ENCODE data around the gene TSC22D4.

TSC22D4 gene

DNA sequence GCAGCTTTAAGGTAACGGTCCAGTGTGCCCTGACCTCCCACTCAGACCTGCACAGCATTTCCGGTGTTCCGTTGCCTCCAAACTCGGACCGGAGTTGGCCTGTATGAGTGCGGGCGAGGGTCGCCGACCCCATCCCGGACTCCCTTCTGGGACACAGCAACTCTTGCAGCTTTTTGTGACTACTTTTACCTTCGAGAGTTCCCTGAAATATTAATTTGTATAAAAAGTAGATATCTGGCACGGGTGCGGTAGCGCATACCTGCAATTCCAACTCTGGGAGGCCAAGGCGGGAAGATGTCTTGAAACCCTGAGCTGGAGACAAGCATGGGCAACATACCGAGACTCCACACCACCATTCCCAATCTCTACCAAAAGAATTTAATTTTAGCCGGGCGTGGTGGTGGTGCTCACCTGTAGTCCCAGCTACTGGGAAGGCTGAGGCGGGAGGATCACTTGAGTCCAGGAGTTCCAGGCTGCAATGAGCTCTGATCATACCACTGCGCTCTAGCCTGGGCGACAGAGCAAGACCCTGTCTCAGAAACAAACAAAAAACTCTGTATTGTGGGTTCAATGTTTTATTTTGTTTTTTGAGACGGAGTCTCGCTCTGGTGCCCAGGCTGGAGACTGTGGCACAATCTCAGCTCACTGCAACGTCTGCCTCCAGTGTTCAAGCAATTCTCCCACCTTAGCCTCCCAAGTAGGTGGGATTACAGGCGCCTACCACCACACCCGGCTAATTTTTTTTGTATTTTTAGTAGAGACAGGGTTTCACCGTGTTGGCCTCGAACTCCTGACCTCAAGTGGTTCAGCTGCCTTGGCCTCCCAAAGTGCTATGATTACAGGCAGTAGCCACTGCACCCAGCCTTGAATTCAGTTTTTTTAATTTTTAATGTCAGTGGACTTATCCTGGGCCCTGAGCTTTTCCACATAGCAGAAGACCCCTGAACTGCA lies 41.6 kb downstream of the TSC22D4 start:
- in situ Hi-C loops (cut with MboI; ENCODE audit: low sequenced_read_pairs), result no loop called here
- H3K4me1 ChIP-seq, result peaks cover 3% of the 10 kb centered on the region
- no peaks in the 10 kb centered on the region for H3K27me3 ChIP-seq (ENCODE audit: low read depth)
- DNase-seq (ENCODE audit: low spot score in 2 of 2), result no peak
- H3K36me3 ChIP-seq (replicated peaks), result peaks cover 33% of the 10 kb centered on the region
- no peaks in the 10 kb centered on the region for H3K9me3 ChIP-seq
- H3K4me3 ChIP-seq, result no peak overlapping the region

DNA sequence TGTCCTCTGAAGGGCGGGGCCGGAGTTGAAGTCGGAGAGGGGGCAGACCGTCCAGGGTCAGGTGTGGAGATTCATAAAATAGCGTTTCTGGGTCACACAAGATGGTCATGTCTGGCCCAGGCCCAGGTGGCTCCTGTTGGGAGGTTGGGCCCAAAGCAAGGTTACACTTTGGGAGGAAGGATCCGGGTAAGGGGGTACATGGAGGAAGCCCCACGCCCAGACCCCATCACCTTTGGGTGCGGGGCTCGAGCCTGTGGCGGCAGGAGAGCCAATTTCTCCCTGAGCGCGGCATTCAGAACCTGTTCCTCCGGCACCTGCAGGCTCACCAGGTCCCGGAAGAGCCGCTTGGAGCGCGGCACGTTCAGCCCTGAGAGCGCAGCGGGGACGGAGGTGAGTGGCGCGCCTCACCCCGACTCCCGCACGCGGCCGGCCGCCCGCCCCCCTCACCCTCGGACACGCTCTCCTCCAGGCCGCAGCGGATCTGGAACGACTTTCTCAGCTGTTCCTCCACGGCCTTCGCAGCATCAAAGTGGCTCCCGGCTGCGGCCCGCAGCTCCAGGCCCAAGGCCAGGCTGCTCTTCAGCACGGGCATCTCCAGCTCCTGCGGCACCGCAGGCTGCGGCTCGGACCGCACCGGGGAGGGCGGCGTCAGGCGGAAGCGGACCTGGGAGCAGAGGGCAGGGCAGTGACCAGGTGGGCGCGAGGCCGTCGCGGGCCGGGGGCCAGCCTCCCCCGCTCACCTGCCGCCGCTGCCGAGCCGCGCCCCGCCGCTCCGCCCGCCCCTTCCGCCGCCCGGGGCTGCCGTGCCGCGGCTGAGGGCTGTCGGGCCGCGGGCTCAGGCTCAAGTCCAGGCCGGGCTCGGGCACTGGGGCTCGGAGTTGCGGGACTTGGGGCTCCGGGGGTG lies 43.4 kb downstream of the TSC22D4 start:
- peaks cover 49% of the 10 kb centered on the region for H3K36me3 ChIP-seq (replicated peaks)
- DNase-seq (ENCODE audit: low spot score in 2 of 2), result peak in 1 of 2 experiments; percentile 40
- H3K4me1 ChIP-seq, result peaks cover 8% of the 10 kb centered on the region
- in situ Hi-C loops (cut with MboI; ENCODE audit: low sequenced_read_pairs), result no loop called here
- H3K9me3 ChIP-seq, result no peaks in the 10 kb centered on the region
- no peaks in the 10 kb centered on the region for H3K27me3 ChIP-seq (ENCODE audit: low read depth)
- peak overlapping the region; percentile 92 for H3K4me3 ChIP-seq

DNA sequence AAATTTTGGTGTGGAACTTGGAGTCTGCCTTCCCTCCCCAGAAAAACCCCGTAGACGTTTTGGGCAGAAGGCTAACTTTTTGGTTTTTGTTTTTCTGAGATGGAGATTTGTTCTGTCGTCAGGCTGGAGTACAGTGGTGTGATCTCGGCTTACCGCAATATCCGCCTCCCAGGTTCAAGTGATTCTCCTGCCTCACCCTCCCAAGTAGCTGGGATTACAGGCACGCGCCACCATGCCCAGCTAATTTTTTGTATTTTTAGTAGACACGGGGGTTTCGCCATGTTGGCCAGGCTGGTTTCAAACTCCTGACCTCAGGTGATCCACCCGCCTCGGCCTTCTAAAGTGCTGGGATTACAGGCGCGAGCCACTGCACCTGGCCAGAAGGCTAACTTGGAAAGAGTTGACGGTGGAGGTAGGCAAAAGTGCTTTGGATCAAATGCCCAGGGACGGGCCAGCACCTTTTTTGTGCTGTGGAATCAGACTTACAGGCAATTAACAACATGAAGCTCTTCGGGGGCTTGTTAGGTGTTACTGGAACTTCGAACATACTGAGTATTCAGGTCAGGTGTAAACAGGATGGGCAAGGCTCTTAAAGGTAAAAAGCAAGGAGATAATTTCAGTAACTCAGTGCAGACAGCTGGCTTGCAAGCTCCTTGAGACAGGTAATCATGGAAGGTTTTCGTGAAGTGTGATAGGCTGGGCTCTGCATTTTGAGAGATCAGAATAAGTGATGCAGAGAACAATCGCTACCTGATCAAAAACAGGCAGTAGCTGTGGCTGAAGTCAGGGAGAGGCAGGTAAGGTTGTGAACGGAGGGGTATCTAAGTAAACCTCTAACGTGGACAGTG lies 44.5 kb downstream of the TSC22D4 start:
- Histone ChIP-seq H3K27me3 (ENCODE audit: low read depth) (no peaks in the 10 kb centered on the region), H3K4me3 (peak overlapping the region; percentile 92), H3K9me3 (no peaks in the 10 kb centered on the region), H3K4me1 (peaks cover 8% of the 10 kb centered on the region), H3K36me3 (replicated peaks) (peaks cover 51% of the 10 kb centered on the region)
- in situ Hi-C loops (cut with MboI; ENCODE audit: low sequenced_read_pairs), result no loop called here
- no peak for DNase-seq (ENCODE audit: low spot score in 2 of 2)

DNA sequence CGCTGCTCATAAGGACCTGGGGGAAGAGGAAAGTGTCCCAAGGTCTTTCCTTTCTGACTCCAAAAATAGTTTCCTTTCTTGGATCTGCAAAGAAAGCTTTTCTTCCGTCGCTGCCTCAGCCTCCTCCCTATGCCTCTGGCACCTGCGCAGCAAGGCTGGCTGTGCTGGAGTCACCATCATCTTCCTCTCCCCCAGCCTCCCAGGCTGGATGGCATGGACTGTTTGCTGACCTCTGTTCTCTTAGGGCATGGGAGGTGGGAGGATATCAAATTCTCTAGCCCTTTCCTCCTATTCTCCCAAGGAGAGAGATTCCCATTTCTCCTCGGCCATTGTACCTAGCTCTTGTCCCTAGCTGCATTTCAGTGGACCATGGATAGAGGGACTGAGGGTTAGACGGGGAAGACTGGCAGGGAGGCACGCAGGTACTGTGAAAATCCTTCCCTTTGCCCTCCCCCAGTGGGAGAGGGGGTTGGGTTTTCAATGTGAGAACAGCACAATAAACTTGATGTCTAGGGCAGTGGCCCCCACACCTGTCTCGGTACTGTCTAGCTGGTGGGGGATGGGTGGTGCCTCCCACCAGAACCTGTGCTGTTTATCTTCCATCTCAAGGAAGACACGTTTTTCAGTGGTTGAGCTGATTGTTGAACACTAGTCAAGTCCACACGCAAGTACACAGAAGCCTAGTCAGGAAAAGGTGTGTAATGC lies 45.3 kb downstream of the TSC22D4 start:
- DNase-seq (ENCODE audit: low spot score in 2 of 2), result no peak
- no peaks in the 10 kb centered on the region for H3K9me3 ChIP-seq
- peaks cover 8% of the 10 kb centered on the region for H3K4me1 ChIP-seq
- no peak overlapping the region for H3K4me3 ChIP-seq
- no peaks in the 10 kb centered on the region for H3K27me3 ChIP-seq (ENCODE audit: low read depth)
- in situ Hi-C loops (cut with MboI; ENCODE audit: low sequenced_read_pairs), result no loop called here
- peaks cover 51% of the 10 kb centered on the region for H3K36me3 ChIP-seq (replicated peaks)

GRCh38 chr7:100433276-100433591 lies 45.8 kb downstream of the TSC22D4 start:
- Histone ChIP-seq H3K9me3 (no peaks in the 10 kb centered on the region), H3K4me3 (no peak overlapping the region), H3K36me3 (replicated peaks) (peaks cover 51% of the 10 kb centered on the region), H3K27me3 (ENCODE audit: low read depth) (no peaks in the 10 kb centered on the region), H3K4me1 (peaks cover 8% of the 10 kb centered on the region)
- in situ Hi-C loops (cut with MboI; ENCODE audit: low sequenced_read_pairs), result no loop called here
- DNase-seq (ENCODE audit: low spot score in 2 of 2), result no peak

DNA sequence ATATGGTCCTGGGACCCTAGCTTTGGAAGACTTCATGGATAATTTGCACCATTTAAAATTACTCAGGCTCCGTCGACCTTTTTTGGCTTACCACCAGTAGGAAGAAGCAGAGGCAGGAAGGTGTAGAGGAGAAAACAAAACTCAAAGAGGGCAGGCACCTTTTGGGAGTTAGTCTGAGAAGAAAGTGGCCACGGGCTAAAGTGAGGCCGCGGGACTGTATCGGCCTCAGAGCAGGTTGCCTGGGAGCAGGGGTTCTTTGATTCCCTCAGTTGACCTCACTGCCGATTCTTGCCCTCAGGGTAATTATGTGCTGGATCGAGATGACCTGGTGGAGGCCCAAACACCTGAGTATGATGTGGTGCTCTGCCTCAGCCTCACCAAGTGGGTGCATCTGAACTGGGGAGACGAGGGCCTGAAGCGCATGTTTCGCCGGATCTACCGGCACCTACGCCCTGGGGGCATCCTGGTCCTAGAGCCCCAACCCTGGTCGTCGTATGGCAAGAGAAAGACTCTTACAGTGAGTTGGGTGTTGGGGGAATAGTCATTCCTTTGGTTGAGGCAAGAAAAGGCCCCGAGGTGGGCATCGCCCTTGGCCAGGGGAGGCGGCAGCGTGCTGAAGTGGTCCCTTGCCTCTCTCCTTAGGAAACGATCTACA lies 46.3 kb downstream of the TSC22D4 start:
- in situ Hi-C loops (cut with MboI; ENCODE audit: low sequenced_read_pairs), result no loop called here
- Histone ChIP-seq H3K36me3 (replicated peaks) (peaks cover 51% of the 10 kb centered on the region), H3K4me1 (peaks cover 8% of the 10 kb centered on the region)

GRCh38 chr7:100432053-100432452 lies 47.0 kb downstream of the TSC22D4 start:
- H3K27me3 ChIP-seq (ENCODE audit: low read depth), result no peaks in the 10 kb centered on the region
- H3K4me3 ChIP-seq, result no peak overlapping the region
- peaks cover 8% of the 10 kb centered on the region for H3K4me1 ChIP-seq
- peaks cover 2% of the 10 kb centered on the region; the same call in 1 of the 2 replicates for H3K9me3 ChIP-seq
- no peak for DNase-seq (ENCODE audit: low spot score in 2 of 2)
- in situ Hi-C loops (cut with MboI; ENCODE audit: low sequenced_read_pairs), result no loop called here
- H3K36me3 ChIP-seq (replicated peaks), result peaks cover 51% of the 10 kb centered on the region

More for the DNA sequence above, 46.3 kb downstream of the TSC22D4 start:
- H3K4me3 ChIP-seq, result no peak overlapping the region
- peaks cover 2% of the 10 kb centered on the region; the same call in 1 of the 2 replicates for H3K9me3 ChIP-seq
- DNase-seq (ENCODE audit: low spot score in 2 of 2), result no peak
- no peaks in the 10 kb centered on the region for H3K27me3 ChIP-seq (ENCODE audit: low read depth)

GRCh38 chr7:100431286-100431735 lies 47.7 kb downstream of the TSC22D4 start:
- DNase-seq (ENCODE audit: low spot score in 2 of 2), result no peak
- Histone ChIP-seq H3K4me1 (peaks cover 8% of the 10 kb centered on the region), H3K4me3 (no peak overlapping the region), H3K36me3 (replicated peaks) (peaks cover 51% of the 10 kb centered on the region), H3K9me3 (peaks cover 2% of the 10 kb centered on the region; the same call in 1 of the 2 replicates), H3K27me3 (ENCODE audit: low read depth) (no peaks in the 10 kb centered on the region)
- in situ Hi-C loops (cut with MboI; ENCODE audit: low sequenced_read_pairs), result no loop called here

GRCh38 chr7:100430493-100431285 lies 48.3 kb downstream of the TSC22D4 start:
- in situ Hi-C loops (cut with MboI; ENCODE audit: low sequenced_read_pairs), result no loop called here
- Histone ChIP-seq H3K36me3 (replicated peaks) (peaks cover 50% of the 10 kb centered on the region), H3K27me3 (ENCODE audit: low read depth) (no peaks in the 10 kb centered on the region), H3K4me3 (peak overlapping the region; percentile 88), H3K4me1 (peaks cover 8% of the 10 kb centered on the region), H3K9me3 (peaks cover 2% of the 10 kb centered on the region; the same call in 1 of the 2 replicates)
- DNase-seq (ENCODE audit: low spot score in 2 of 2), result no peak

DNA sequence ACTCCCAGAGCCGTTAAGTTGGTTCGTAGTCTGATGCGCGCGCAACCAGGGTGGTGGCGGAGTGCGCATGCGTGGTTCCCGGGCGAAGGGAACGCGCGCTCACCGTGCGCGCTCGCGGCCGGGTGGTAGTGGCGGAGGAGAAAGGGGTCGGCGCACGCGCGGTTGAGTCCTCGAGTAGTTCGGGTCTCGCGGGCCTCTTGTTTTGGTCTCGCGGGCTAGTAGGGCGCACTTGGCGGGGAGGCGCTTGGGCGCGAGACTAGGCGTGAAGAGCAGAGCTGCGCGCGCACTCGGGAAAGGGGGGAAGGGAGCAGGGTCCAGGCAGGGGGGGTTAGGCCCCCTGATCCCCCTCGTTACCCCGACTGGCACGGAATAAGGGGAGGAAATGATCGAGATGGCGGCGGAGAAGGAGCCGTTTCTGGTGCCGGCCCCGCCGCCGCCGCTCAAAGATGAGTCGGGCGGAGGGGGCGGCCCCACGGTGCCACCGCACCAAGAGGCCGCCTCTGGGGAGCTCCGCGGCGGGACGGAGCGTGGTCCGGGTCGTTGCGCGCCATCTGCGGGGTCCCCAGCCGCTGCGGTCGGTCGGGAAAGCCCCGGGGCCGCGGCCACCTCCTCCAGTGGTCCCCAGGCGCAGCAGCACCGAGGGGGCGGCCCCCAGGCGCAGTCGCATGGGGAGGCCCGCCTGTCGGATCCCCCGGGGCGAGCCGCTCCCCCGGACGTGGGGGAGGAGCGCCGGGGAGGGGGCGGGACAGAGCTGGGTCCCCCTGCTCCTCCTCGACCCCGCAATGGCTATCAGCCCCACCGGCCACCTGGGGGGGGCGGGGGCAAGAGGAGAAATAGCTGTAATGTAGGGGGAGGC lies 49.1 kb downstream of the TSC22D4 start, which contains the start of gene MEPCE:
Gene MEPCE (plus strand): TSS at position 195 of the 856 bp plus-strand sequence. CDS start 188 bp downstream, at position 383.
- Histone ChIP-seq H3K4me3 (peak within 1 kb of the TSS; percentile 88), H3K4me1 (peaks cover 8% of the 10 kb centered on the region), H3K9me3 (peaks cover 2% of the 10 kb centered on the region; the same call in 1 of the 2 replicates), H3K27me3 (ENCODE audit: low read depth) (no peaks in the 10 kb centered on the region), H3K36me3 (replicated peaks) (peaks cover 42% of the 10 kb centered on the region)
- in situ Hi-C loops (cut with MboI; ENCODE audit: low sequenced_read_pairs), result no loop called here
- DNase-seq (ENCODE audit: low spot score in 2 of 2), result peak; percentile 94 to 98
